K562 (cell line): ENCODE measurements around the gene SDCCAG8.

ENCODE experiments used
- POLR2AphosphoS5 ChIP-seq: IDR thresholded peaks from 2 replicates; pipeline ENCODE4 v1.6.1; 2011; ENCODE audit warnings: mild to moderate bottlenecking, low read depth, low read length, moderate library complexity; ENCODE audit not compliant: control insufficient read depth, insufficient read depth
- ZNF12 ChIP-seq: sonication (generic); formaldehyde crosslinking; IDR thresholded peaks from 2 replicates; pipeline ENCODE4 v1.4.0; 2020; ENCODE audit warnings: mild to moderate bottlenecking, missing genetic modification reagents
- TF ChIP-seq, protein P1 (sequence below): sonication (generic); formaldehyde crosslinking; IDR thresholded peaks from 2 replicates; pipeline ENCODE4 v1.4.0; 2020; ENCODE audit warnings: mild to moderate bottlenecking, missing genetic modification reagents

DNA sequence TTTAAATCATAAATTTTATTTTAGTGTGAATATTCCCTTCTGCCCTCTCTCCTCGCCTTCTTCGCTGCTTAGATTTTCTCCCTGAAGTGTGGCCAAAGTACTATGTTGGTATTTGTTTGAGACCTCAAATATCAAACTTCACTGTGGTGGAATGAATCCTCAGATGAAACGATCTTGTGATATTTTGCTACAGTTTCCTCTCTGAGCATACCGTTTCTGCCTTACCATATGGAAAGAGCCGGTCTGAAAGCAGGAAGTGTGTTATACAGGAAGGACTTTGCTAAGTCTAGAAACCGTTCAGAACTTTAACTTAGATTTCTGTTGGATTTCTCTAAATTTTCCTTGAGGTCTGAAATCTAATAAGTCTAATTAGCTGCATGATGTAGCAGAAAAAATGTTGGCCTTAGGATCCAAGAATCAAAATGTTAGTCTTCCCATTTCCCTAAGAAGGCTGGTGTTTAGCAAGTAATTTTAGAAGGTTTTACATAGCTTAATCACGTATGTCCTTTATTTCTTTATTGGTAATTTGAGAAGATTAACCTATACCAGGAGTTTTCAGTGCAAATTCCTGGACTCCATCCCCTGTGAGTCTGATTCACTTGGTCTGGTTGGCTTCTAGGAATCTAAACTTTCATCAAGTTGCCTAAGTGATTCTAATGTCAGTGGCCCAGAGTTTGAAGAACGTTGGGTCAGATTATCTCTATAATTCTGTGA is 30.7 kb downstream of the SDCCAG8 start:
- no peak for TF ChIP-seq ZNF12 (CRISPR knock-in tag)
- TF ChIP-seq, protein P1, sequence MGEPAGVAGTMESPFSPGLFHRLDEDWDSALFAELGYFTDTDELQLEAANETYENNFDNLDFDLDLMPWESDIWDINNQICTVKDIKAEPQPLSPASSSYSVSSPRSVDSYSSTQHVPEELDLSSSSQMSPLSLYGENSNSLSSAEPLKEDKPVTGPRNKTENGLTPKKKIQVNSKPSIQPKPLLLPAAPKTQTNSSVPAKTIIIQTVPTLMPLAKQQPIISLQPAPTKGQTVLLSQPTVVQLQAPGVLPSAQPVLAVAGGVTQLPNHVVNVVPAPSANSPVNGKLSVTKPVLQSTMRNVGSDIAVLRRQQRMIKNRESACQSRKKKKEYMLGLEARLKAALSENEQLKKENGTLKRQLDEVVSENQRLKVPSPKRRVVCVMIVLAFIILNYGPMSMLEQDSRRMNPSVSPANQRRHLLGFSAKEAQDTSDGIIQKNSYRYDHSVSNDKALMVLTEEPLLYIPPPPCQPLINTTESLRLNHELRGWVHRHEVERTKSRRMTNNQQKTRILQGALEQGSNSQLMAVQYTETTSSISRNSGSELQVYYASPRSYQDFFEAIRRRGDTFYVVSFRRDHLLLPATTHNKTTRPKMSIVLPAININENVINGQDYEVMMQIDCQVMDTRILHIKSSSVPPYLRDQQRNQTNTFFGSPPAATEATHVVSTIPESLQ (CRISPR knock-in tag), result no peak
- TF ChIP-seq POLR2AphosphoS5, result no peak
